Skin epidermis (tissue), 12 donors: ENCODE measurements around the gene CYP26B1.

ENCODE experiments used
- H3K27ac ChIP-seq, 21 experiments: fragments of 200-600 bp; sonication (generic) in 11 of 21; one replicate each; pipeline ENCODE4 v1.5.0; 2020; ENCODE audit warnings: mild to moderate bottlenecking in 3 of 21, inconsistent platforms in 2 of 21, moderate library complexity in 2 of 21
- H3K4me3 ChIP-seq, 7 experiments: fragments of 200-600 bp; sonication (generic) in 2 of 7; one replicate each; pipeline ENCODE4 v1.5.0; 2020; ENCODE audit warnings: inconsistent platforms in 2 of 7, mild to moderate bottlenecking in 2 of 7, moderate library complexity in 1 of 7

CYP26B1 gene

DNA sequence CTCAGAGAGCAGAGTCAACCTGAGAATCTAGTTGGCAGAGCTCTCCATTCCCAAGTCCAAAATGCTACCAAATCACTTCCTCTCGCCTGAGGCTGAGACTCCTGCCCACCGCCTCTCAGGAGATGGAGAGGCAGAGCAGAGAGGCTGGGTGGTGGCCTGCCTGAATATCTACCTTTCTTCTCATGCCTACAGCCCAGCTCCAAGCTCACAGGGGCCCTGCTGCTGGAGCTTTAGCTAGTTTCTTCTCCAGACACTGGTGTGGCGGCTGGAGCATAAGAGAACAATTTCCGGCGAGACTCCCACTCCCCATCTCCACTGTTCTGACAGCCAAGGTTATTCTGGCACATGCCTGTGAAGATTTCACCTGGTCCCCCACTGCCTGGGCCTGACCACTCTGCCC, 8.1 kb upstream of the CYP26B1 start:
- H3K27ac ChIP-seq, result no peak overlapping the region
- no peak overlapping the region for H3K4me3 ChIP-seq

DNA sequence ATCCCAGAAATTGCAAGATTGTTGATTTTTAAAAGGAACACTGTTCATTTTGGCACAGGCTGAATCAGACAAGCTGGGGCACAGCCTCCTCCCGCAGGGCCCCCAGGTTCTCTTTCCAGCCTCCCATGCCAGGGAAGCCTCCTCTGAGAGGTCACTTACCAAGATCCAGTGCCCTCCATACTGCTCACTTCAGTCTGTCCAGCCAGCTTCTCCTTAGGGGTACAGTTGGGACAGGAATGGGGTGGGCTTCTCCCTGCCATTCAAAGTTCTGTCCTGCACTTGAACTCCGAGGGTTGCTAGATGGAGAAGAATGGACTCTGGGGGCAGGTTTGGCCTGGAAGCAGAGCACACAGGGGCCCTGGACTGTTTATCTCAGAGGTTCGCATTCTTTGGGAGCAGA, 7.5 kb upstream of the CYP26B1 start:
- H3K4me3 ChIP-seq, result no peak overlapping the region
- H3K27ac ChIP-seq, result no peak overlapping the region

DNA sequence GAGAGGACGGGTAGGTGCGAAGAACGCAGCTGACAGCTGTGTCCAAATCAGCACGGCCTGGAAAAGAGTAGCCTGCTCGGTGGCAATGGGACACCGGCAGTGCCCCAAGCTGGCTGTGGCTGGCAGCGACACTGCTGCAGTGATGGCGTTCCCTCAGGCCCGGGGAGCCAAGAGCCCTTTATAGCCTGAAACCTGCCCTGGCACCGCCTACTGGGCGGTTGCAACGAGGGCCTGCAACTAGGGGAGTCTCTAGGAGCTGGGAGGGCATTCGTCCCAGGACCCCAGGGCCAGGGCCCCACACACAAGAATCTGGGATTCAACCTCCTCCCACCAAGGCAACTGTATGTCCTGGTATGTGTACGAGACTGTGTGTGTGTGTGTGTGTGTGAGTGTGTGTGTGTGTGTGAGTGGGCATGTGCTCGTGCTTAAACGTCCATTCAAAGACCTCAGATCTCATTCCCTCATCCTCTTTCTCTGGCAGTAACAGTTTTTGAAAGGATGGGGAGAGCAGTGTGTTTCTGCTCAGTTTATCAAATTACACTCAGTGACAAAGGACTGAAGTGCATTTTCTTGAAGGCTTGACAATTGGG, 6.8 kb upstream of the CYP26B1 start:
- Histone ChIP-seq H3K4me3 (no peak overlapping the region), H3K27ac (no peak overlapping the region)

DNA sequence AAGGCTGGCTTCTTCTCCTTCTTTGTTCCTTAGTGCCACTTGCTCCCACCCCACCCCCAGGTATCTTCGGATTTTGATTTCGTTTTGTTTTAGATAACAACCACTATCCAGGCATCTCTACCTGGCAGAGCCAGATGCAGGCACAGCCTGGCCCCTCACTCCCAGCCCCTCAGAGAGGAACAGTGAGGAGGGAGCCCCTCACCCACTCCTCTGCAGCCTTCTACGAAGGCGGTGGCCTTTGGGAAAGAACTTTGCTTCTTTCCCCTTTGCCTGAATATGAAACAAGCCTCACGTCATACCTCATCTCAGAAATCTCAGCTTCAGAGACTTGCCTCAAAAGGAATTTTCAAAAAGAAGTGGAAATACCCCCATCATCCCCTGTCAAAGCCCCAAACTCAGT, 6.3 kb upstream of the CYP26B1 start:
- Histone ChIP-seq H3K4me3 (no peak overlapping the region), H3K27ac (no peak overlapping the region)

DNA sequence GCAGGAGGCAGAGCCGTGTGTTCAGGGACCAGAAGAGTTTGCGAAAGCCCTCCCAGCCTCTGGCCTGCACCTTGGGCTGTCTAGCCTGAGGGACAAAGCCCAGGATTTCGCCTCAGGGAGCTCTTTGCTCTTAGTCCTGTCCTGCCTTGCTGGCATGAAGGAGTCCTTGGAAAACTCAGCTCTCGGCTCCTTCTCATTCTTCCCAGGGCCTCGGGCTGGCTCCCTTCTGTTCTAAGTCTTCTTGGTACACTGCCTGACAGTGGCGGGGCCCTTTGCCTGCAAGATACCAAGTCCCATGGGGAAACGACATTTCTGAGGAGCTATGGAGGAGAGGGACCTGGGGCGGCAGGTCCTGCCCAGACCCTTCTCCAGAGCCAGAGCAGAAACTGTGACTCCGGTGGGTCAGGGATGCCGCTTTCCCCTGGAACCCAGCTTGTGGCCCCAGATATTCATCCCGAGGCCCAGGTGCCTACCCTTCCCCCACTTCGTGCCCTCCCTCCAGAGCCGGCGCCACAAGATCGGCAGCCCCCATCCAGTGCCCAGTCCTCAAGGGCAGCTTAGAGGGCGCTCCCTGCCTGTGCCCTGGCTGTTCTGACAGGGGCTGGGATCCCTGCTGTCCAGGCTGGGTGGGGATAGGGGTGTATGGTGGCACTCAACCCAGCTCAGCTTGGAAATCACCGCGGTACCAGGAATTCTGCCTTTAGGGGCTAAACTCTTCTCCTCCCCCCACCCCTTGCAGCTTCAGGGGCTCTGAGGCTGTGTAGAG, 5.5 kb upstream of the CYP26B1 start:
- Histone ChIP-seq H3K4me3 (no peak overlapping the region), H3K27ac (no peak overlapping the region)

DNA sequence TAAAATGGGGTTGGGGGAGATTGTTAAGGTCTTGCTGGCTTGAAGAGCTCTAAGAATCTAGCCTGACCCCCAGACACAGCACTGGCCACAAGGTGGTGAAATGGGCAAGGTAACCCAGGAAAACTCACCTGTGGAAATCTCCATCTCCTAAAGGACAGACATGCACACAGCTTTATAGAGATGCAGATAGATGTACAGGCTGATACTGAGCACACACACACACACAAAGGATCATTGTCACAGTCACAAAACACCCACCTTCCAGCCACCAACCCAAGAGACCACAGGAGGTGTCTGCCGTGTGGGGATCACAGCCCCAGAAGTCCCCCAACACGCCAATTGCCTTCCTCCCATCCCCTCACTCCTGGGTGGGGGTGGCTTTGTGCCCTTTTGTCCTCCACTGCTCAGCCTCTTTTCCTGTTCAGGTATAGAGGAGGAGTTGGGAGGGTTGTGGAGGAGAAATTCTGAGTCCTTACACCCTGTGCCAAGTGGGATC, 3.2 kb upstream of the CYP26B1 start:
- H3K4me3 ChIP-seq, result no peak overlapping the region
- no peak overlapping the region for H3K27ac ChIP-seq

DNA sequence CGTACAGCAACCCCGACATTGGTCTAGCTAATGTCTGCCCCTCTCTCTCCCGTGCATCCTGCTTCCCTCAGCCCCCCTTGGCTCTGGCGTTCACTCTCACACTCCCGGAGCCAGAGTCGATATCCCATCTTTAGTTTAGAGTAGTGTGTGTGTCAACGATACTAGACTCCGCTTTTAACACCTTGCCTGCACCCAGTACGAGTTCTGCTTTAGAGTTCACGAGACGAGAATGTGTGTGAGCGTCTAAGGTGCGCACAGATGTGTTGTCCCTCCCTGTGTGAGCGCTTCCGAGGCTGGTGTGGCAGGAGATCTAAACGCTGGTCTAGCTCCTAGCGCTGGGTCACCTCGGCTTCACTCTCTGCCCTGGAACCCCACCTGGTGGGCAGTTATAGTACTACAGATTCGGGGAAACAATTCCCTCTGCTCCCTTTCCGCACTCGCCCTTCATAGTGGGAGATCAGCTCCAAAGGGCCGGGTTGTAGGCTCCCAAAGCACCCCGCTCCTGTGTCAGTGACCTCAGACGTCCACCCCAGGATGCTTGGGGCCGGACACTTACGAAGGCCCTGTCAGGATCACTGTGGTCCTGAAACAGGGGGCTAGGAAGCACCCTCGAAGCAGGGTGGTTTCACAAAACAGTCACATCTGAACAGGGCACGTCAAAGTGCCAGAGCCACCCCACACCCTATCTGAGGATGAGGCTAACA, 2.6 kb upstream of the CYP26B1 start:
- Histone ChIP-seq H3K27ac (no peak overlapping the region), H3K4me3 (peak overlapping the region in 6 of 7 experiments; percentile 18 to 43 (median 28))

DNA sequence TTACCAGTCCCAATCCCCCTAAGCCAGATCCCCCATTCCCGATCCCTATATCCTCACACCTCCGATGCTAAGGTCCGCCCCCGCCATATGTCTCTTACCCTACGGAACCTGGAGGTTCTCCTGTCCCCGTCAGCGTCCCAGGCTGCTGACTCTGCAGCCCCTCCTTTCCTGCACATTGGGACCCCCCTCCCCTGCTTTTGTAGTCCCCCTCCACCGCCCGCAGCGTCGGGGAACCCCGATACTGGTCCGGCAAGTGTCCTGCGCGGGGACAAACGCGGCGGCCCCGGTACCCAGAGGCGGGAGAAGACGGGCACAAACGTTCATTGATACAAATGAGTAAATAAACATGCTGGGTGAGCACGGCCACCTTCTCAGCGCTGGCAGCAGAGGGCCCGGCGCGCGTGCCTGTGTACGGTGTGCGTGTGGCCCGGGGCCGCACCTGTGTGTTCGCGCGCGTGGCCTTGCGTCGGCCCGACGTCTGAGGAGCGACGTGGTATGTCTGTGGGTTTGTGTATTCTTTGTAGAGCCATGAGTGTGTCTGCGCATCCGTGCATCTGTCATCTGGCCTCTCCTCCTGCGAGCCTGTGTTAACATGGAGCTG, 2.0 kb upstream of the CYP26B1 start:
- peak overlapping the region in 1 of 21 experiments; percentile 24 for H3K27ac ChIP-seq
- peak overlapping the region; percentile 18 to 43 (median 28) for H3K4me3 ChIP-seq

DNA sequence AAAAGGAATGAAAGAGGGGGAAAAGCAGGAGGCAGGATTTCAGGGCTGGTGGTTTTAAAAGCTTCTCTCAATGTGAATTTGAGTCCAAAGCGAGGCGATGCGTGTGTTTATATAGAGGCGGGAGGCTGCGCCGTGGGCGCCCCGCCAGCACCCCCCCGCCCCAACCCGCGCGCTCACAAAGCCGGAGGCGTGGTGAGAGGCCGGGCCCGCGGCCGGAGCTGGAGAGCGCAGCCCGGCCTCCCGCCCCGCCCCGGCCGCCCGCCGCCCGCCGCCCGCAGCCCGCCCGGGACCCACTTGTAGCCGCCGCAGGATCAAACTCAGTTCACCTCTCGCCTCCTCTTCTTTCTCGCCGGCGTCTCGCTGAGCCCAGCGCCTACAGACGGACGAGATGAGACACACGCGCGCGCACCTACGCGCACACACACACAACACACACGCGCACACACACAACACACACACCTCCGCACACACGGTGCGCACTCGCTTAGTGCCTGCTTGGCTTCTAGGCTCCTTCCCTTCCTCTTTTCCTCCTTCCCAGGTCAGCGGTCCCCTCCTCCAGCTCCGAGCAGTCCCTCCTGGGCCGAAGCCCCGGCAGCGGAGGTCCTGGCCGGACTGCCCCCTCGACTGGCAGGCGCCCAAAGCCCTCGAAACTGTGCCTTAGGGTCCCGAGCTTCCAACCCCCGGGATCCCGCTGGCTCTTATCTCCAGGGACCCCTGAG, 1.3 kb upstream of the CYP26B1 start:
- peak overlapping the region in 3 of 21 experiments; percentile 24 to 67 (median 53) for H3K27ac ChIP-seq

DNA sequence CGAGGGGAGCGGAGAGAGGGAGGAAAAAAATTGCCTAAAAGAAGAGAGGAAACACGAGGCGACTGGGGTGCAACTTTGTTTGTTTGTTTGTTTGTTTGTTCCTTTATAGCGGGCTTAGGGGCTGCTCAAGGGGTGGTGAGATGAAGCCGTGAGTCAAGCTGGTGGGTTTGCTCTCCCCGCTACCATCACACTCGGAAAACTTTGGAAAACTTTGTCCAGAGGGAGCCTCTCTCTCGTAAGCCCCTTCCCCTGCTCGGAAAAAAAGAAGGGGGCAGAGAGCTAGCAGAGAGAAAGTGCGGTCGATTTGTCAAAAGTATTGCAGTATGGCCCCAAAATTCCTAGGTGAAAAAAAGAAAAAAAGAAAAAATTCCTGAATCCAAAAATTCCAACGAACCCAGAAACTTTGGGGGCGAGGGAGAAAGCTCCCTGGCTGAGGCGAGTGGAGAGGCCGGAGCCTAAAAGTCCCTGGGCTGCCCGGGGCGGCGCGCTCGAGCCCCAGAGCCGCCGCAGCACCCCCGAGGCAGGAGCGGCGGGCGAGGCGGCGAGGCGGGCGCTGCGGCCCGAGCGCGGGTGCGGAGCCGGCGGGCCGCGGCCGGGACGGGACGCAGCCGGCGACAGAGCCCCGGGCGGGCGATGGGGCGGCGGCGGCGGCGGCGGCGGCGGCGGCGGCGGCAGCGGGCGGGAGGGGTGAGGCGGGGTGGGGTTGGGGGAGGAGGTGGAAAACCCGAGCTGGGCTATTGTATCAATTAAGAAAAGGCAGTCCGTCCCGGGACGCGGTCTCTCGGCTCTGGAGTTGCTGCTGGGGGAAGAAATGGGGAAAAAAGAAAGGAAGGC, 558 bp upstream of the CYP26B1 start:
- Histone ChIP-seq H3K27ac (peak overlapping the region in 17 of 21 experiments; percentile 10 to 82 (median 65)), H3K4me3 (peak overlapping the region; percentile 33 to 46 (median 43))

More for the DNA sequence above, 1.3 kb upstream of the CYP26B1 start:
- H3K4me3 ChIP-seq, result peak overlapping the region; percentile 22 to 43 (median 28)

DNA sequence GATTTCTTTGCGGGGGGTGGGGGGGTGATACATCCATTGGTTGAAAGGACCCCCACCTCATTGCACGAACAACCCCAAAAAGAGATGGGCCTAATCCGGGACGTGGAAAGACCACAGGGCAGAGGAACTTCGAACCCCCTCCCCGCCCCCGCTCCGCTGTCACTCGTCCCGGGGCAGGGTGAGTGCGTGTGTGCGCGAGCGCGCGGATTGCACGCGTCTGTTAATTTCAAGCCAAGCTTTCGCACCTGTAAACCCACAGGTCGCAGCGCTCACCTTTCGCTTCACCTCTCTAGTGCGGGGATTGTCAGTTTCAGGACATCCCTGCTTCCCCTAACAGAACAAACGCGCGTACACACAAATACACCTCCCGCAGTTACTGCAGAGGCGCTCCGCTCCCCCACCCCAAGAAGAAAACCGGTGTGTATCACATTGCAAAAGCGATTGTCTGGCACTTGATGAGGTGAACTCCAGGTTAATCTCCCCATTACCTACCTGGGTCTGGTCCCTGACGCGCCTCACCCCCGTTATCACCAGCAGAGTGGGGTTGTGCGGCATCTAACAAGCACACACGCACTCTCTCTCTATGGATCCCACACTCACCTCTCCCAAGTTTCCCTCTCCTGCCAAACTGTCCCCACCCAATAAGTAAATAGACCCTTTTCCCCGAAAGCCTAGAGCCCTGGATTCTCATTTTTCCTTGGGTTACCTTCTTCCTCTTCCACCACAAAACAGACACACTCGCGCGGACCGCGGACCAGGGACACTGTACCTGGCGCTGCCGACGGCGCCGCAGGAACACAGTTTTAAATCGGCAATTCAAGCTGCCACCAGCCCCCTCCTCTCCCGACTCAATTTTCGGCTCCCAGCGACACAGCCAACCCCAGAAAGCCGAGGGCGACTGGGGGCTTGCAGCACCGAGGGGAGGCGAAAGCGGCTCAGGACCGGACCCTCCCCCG, 1.0 kb downstream of the CYP26B1 start:
- Histone ChIP-seq H3K4me3 (peak overlapping the region; percentile 33 to 46 (median 43)), H3K27ac (peak overlapping the region in 18 of 21 experiments; percentile 8 to 82 (median 64))

DNA sequence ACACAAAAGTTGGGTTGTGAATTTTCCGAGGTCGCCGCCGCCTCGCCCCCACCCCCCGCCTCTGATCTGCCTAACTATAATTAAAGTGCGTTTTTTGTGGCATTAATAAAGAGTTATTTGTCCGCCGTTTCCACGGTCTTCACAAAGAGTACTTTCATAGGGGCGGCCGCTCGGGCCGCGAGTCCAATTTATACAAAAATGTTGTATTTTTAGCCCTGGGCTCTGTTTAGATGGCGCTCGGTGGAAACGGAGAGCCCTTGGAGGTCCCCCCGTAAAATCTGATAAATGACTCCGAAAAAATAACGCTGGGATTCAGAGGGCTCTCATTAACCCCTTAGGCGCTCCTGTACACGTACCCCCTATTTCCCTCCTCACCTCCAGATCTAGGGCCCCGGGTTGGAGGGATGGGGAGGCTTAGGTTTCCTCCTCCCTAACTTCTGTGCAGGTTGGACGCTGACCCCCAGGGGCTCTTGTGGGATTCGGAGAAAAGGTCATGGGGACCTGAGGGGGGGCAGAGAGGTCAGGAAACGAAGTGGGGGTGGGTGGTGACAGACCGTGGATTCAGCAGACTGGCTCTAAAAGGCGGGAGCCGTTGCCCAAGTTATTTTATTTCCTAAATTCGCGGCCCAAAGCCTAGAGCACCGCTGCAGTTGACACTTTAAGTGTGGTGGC, 1.9 kb downstream of the CYP26B1 start:
- H3K27ac ChIP-seq, result peak overlapping the region in 17 of 21 experiments; percentile 24 to 82 (median 63)
- H3K4me3 ChIP-seq, result peak overlapping the region; percentile 33 to 46 (median 43)

DNA sequence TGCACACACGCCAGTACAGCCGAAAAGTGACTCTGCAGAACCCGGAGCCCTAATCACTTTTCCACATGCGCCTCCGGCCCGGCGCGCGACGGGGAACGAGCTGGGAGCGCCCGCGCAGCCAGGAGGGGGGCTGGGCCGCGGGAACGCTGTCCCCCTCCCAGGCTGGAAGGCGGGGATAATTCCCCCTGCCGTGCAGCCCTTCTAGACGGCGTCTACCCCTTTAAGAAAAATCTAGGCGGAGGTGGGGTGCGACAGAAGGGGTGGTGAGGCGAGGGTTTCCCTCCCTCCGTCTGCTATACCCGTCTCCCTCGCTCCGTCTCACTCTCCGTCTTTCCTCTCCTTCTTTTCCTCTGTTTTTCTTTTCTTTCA, 2.4 kb downstream of the CYP26B1 start:
- Histone ChIP-seq H3K4me3 (peak overlapping the region; percentile 33 to 46 (median 43)), H3K27ac (peak overlapping the region in 16 of 21 experiments; percentile 26 to 82 (median 64))

DNA sequence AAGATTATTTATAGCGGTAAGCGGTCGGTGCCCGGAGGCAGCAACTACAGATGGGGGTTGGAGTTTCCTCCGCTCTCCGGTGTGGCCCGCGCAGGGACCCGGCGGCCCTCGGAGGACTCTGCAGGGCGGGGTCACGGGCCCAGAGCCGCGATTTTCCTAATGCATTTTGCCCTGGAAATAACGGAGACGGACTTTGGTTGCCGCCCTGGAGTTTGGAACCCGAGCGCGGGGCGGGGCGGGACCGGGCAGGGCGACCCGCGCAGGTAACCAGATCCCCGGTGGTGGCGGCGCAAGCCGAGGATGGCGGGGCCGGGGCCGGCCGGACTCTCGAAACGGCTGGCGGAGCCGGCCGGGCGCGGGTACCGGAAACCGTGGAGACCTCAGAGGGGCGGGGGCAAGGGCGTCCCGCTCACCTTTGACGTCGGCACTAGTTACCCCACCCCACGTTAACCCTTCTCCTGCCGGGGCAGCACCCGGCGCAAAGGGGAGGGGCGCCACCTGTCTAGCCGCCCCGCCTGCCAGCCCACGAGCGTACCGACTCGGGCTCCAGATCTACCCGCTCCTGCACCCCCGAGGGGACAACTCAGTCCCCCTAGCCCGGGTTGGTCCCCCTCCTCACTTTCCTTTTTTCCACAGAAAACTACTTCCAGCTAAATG, 2.9 kb downstream of the CYP26B1 start:
- Histone ChIP-seq H3K4me3 (peak overlapping the region; percentile 33 to 46 (median 43)), H3K27ac (peak overlapping the region in 16 of 21 experiments; percentile 21 to 82 (median 50))

DNA sequence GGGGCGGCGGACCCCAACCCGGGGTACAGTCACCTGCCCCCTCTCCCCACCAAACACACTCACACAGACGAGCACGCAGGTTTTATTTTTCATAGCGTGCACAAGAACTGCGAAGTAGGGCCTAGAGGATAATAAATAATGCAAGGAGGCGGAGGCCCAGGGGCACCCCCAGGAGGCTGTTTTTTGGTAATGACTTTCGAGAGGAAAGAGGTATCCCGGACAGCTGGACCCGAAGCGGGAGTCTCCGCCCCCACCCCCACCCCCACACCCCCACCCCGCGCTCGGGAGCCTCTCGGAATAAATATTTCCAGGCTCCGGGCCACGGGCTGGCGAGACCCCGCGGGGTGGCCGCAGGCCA, 3.4 kb downstream of the CYP26B1 start:
- Histone ChIP-seq H3K4me3 (peak overlapping the region; percentile 33 to 46 (median 43)), H3K27ac (peak overlapping the region in 14 of 21 experiments; percentile 21 to 82 (median 67))
